Pons (tissue), 1 donor: Measurements from ENCODE around the gene SIRPB2.

Experiments used
- DNase-seq: peaks from one replicate; pipeline ENCODE4 v3.0.0-alpha.2; 2016; ENCODE audit warnings: low spot score

SIRPB2 gene

DNA sequence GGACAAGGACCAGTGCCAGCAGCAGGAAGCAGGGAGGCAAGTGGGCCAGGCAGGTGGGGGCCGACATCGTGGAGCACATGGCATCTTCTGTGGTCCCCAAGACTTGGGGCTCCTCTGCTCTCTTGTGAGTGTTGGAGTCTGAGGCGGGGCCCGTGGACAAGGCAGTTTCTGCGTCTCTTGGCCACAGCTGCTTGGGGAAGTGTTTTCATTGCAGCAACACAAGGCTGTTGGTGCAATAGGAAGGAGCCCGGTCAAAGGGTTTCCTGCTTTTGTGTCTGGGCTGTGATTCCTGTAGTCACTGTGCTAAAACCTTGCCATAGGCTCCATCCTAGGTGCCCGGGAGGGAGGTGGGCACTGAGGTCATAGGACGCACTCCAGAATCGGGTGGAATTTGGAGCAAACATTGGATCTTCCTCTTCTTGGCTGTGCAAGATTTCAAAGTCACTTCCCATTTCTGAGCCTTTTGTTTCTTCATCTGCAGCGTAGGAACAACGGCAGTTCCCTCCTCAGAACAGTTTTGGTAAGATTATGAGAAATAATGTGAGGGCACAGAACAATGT, at the start of gene SIRPB2:
Gene SIRPB2, minus strand, starts transcription at position 140 of the 560 bp plus-strand sequence. Its CDS starts 61 bp downstream, at position 79.
- DNase-seq, result peak; percentile 60

GRCh38 chr20:1539816-1540419, 48.7 kb upstream of the SIRPB2 start:
- DNase-seq, result no peak

- no peak for DNase-seq
These were observed 47.4 kb upstream of the SIRPB2 start for GRCh38 chr20:1538655-1539054.

GRCh38 chr20:1537731-1538058, 46.5 kb upstream of the SIRPB2 start:
- peak; percentile 75 for DNase-seq

DNA sequence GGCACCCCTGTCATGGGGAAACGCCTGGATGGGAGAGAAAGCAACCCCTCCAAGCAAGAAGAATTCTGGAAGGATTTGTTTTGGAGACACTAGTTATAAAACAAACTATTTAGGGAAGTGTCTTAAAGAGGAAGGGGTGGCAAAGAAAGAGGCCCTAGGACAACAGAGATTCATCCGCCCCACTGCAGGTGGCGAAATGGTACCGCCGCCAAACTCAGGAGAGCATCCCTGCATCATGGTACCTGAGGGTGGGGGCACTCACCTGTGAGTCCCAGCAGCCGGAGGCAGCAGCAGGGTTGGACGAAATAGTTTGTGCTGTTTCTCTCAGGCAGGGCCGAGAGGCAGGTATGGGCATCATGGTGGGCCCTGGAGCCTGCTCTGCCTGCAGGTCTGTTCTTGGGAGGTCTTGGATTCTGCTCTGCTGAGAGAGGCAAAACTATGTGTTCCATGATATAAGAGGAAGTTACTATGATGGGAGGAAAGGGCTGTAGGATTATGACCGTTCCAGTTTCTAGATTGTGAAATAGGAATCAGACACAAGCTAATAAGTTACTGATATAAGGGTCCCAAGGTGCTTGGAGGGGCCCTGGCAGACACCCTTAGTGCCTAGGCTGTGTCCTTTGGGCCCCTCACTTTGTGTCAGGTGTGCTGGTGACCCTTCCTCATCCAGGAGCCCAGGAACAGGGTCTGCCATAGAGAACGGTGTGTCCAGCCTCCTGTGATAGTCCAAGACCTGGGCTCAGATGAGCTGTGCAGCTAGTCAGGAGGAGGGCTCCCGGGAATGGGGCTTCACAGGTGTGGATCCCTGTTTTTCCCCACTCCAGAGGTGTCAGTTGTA, 45.9 kb upstream of the SIRPB2 start:
- DNase-seq, result peak; percentile 30

- DNase-seq, result peak; percentile 77
These were observed 44.4 kb upstream of the SIRPB2 start for GRCh38 chr20:1535420-1536175.

DNA sequence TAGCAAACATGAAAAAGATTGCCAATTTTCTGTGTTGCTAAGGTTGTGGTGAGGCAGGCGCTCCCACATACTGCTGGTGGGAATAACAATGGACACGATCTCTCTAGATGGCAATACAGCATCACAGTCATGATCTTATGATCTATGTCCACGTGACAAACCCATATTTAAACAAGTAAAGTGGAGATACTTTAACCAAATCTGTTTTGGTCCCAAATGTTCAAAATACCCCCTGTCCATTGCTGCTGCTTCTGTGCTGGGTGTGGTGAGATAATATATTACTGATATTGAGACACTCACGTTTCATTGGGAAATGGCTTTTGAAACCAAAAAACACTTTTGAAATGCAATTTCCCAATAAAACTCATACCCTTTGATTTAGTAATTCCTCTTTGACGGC, 43.3 kb upstream of the SIRPB2 start:
- no peak for DNase-seq

GRCh38 chr20:1533059-1533458, 41.8 kb upstream of the SIRPB2 start:
- DNase-seq, result peak; percentile 50

DNA sequence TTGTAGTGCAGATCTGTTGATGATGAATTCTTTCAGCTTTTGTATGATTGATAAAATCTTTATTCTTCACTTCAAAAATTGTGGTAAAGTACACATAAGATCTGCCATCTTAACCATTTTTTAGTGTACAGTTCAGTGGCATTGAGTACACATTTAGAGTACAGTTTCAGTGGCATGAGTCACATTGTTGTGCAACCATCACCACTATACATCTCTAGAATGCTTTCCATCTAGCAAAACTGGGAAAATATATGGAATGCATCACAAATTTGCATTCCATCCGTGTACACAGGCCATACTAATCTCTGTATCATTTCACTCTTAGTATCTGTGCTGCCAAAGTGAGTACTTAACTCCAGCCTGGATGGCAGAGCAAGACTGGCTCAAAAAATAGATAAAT, 37.6 kb upstream of the SIRPB2 start:
- no peak for DNase-seq

DNA sequence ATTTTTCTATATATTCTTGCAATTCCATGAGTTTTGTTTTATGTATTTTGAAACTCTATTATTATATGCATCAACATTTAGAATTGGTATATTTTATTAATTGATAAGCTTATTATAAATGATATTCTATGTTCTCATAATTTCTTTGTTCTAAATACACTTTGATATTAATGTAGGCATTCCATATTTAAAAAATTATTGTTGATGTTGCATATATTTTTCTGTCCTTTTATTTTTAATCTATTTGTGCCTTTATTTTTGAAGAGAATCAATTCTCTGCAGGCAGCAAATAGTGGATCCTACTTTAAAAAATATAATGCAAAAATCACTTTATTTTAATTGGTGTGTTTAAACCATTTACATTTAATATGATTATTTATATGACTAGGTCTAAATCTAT, 36.7 kb upstream of the SIRPB2 start:
- no peak for DNase-seq

GRCh38 chr20:1526896-1527295, 35.7 kb upstream of the SIRPB2 start:
- DNase-seq, result no peak

DNA sequence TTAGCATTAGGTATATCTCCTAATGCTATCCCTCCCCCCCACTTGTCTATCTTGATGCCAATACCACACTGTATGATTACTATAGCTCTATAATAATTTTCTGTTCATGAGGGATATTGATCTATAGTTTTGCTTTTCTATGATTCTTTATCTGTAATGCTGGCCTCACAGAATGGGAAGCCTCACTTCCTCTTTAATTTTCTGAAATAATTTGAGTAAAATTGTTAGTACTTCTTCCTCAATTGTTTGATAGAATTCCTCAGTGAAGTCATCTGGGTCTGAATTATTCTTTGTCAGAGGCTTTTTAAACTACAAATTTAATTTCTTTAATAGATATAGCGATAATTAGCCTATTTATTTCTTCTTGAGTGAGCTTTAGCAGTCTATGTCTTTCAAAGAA, 35.1 kb upstream of the SIRPB2 start:
- no peak for DNase-seq

GRCh38 chr20:1524004-1524403, 32.8 kb upstream of the SIRPB2 start:
- no peak for DNase-seq

GRCh38 chr20:1517010-1517409, 25.8 kb upstream of the SIRPB2 start:
- no peak for DNase-seq

GRCh38 chr20:1513801-1514200, 22.6 kb upstream of the SIRPB2 start:
- DNase-seq, result no peak

GRCh38 chr20:1509237-1509636, 18.0 kb upstream of the SIRPB2 start:
- DNase-seq, result peak; percentile 68

DNA sequence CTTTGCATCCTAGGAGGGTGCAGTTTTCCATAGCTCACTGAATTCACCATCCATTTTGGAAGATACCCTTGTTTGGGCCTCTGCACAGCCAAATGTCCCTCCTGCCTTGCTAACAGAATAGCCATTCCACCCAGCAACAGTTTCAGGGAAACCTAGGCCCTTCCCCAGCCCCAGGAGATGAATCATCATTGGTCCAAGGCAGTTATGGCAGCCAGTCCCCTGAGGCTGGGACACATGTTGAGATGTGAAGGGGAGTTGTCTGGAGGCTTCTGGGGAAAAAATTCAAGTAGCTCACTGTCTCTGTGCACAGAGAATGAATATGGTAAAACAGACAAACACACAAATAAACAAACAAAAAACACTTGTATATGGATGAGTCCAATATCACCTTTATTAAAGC, 17.4 kb upstream of the SIRPB2 start:
- DNase-seq, result no peak

DNA sequence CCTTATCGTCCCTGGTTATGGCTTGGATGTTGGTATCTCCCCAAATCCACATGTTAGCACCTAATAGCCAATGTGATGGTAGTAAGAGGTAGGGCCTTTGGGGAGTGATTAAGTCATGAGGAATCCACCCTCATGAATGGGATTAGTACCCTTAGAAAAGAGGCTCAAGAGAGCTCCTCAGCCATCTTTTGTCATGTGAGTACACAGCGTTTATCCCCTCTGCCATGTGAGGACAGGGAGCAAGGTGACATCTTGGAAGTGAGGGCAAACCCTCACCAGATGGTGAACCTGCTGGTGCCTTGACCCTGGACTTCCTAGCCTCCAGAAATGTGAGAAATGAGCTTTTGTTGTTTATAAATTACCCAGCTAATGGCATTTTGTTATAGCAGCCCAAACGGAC, 16.1 kb upstream of the SIRPB2 start:
- DNase-seq, result no peak

- no peak for DNase-seq
These were observed 14.7 kb upstream of the SIRPB2 start for GRCh38 chr20:1505871-1506270.

DNA sequence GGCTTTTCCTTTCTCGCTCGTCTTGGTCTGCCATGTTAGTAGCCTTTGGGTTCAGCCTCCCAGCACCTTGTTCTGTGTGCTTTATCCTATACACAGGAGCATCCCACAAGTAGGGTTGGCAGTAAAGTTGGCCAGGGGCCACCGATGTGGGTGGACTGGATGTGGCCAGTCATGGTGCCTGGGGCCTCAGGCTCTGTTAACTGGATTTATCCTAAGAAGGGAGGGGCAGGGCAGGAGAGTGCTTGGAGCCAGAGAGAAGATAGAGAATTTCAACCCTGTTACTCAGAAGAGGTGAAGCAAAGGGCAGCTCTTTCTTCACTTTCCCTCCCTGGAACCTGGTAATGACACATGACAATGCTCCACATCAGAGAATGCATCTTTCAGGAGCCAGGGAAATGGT, 14.1 kb upstream of the SIRPB2 start:
- no peak for DNase-seq

DNA sequence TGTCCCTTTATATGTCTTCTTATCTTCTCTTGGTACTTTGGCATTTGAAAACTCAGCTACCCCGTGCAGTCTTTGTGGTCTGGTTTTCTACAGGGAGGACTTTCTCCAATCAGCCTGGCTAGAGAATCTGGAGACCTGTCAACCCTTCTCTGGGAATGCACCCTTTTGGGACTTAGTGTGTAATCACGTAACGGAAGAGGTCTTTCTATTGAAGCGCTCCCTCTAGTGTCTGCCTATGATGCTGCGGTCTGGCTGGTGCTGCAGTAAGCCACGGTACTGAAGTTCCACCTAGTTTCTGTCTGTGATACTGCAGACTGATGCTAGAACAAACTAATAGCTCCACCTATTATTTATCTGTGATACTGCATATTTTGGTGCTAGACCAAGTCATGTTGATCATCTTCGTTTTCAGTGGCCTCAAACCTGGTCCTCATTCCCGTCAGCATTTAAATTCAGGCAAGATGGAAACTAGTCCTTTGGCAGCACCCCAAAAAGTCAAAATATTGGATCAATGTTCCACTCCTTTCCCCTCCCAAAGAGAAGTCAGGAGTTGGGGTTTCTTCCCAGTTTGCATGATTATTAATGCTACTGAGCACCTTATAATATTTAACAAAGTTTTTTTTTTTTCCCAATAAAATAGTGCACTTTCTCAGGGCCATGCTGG, 12.5 kb upstream of the SIRPB2 start:
- peak; percentile 87 for DNase-seq

DNA sequence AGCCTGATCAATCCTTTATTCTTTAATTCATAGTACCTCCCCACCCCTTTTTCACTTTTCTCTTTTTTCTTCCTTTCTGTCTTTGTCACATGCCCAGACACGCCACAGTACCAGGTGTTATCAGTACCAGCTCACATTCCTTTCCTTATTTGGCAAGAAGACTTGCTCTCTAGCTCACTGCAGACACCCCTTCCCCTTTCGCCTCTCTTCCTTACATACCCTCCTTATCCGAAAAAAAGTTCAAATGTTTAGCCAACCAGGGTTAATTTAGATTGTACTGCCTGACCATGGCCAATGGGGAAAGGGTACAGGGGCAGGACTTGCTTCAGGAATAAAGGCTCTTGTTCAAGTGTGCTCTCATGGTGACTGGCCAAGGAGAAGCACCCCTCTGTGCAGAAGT, 9.3 kb upstream of the SIRPB2 start:
- no peak for DNase-seq
